22Rv1 (cell line): ENCODE measurements around the gene PLA2G7.
"Not testable (repeated sequence)": the region's sequence is repeated elsewhere in the genome, so short reads cannot be mapped to it uniquely, and the experiment has no call there.

Experiments
- H3K27ac ChIP-seq: fragments of 450-650 bp; 2 replicates; pipeline ENCODE4 v1.5.1; 2017
- CTCF ChIP-seq: fragments of 450-650 bp; IDR thresholded peaks from 2 replicates; pipeline ENCODE4 v1.5.1; 2017; ENCODE audit warnings: mild to moderate bottlenecking
- ZFX ChIP-seq: fragments of 450-650 bp; IDR thresholded peaks from 2 replicates; pipeline ENCODE4 v1.6.1; 2017; ENCODE audit warnings: antibody characterized with exemption, borderline replicate concordance

PLA2G7 gene

GRCh38 chr6:46773201-46773855, 38.2 kb upstream of the PLA2G7 start:
- TF ChIP-seq ZFX (no peak), CTCF (no peak)
- H3K27ac ChIP-seq: no peak overlapping the region

DNA sequence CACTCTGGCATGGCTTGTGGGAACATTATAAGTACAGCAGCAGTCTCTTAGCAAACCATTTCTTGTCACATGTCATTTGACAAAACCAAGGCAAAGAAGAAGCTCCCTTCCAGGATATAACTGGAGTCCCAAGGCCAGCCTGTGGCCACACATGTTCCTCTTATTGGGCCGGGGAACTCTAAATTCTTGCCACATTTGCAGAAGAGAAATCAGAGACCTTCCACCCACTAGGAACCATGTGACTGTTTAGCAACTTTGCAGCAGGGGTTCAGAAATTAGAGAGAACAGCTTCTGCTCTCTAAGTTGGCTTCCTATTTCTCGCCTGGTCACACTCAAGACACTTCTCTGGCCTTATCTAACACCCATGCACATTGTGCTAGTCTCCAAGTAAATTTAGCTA, 37.6 kb upstream of the PLA2G7 start:
- TF ChIP-seq ZFX (no peak), CTCF (no peak)

DNA sequence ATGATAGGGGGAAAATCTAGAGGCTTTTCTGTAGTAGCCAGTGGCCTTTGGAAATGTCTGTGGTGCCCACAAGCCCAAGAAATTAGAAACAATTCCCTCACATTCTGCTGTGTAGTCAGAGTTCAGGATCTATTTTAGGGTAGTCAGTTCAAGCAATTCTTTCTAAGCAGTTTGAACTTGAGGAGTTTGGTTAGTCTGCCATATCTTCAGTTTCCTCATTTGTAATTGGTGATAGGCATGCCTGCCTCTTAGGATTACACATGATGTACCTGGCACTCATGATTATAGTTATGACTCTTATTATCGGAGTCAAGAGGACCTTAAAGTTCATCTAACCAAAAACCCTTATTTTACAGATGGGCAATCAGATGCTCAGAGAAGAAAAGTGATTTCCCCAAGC, 36.8 kb upstream of the PLA2G7 start:
- TF ChIP-seq ZFX (no peak), CTCF (no peak)
- no peak overlapping the region for H3K27ac ChIP-seq

More for the DNA sequence above, 37.6 kb upstream of the PLA2G7 start:
- H3K27ac ChIP-seq: no peak overlapping the region

GRCh38 chr6:46764961-46765360, 29.8 kb upstream of the PLA2G7 start:
- no peak overlapping the region for H3K27ac ChIP-seq
- TF ChIP-seq CTCF (no peak), ZFX (no peak)

DNA sequence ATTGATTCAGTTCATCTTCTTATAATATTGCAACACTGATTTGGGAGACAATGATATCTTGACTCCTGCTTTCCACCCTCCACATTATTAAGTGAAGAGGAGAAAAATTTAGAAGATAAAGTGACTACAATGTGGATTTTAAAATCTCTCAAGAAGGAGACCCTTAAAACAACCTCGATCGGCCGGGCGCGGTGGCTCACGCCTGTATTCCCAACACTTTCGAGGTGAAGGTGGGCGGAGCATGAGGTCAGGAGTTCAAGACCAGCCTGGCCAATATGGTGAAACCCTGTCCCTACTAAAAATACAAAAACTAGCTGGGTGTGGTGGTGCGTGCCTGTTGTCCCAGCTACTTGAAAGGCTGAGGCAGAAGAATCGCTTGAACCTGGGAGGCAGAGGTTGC, 29.1 kb upstream of the PLA2G7 start:
- H3K27ac ChIP-seq: not testable (repeated sequence)

- TF ChIP-seq ZFX (no peak), CTCF (no peak)
- H3K27ac ChIP-seq: peak overlapping the region; percentile 33; the same call in 1 of the 2 replicates
Observed at GRCh38 chr6:46763466-46763865, 28.3 kb upstream of the PLA2G7 start.

DNA sequence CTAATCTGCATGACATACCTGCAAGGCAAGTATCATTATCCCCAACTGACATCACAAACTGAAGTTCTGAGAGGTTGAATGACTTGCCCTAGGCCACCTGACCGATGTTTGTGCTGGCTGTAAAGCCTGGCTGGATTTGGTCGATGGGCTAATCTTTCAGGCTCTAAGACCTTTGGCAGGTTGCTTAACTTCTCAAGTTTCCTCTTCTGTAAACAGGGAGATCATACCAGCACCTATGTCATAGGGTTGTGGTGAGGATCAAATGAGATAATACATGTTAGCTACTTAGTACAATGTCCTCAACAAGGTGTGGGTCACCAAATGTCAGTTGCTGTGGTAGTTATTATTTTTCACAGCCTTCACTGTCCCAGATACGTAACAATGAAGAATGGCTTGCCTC, 25.8 kb upstream of the PLA2G7 start:
- TF ChIP-seq CTCF (no peak), ZFX (no peak)
- H3K27ac ChIP-seq: no peak overlapping the region

DNA sequence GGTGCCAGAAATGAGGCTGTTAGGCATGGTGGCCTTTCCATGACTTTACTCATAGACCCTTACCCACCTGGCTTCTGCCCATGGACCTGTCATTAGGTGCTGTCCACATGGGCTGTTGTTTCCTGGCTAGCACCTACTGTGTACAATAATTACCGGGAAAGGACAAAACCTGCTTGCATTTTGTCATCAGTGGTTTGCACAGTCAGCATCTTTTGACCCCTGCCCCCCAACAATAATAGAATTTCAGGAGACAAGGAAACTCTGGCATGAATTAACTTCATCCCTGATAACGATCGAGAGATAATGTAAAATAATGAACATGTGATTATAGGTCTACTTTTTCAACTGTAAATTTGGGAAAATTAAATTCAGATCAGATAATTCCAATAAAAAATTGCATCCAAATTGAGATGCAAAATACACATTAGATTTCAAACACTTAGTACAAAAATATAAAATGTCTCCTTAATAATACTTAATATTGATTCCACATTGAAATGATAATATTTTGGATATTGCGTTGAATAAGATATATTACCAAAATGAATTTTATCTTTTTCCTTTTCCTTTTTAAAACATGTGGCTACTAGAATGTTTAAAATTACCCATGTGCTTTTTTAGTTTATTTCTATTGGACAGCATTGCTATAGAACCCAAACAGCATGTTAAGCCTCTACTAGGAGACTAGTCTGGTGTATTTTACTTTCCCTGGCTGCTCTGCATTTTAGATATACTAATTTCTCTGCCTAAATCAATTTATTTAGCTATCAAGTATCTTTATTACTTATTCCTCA, 24.0 kb upstream of the PLA2G7 start:
- TF ChIP-seq CTCF (no peak), ZFX (no peak)
- no peak overlapping the region for H3K27ac ChIP-seq
